Spleen (tissue), 11 donors: ENCODE measurements around the gene PRR29. TPM values are rescaled to one million over a fixed set of nuclear protein-coding genes. Genes with fewer than 3 reads are reported as not detected.

ENCODE experiments used
- DNase-seq: peaks from one replicate; pipeline ENCODE4 v3.0.0-alpha.2; 2020
- H3K27ac ChIP-seq, 8 donors: fragments of 200-600 bp; sonication (generic) in 7 of 8; 1 replicate in 4 of 8; 2 replicates in 4 of 8; pipeline versions ENCODE4 v1.5.0 to v1.8.0; 2016 to 2021; ENCODE audit warnings: inconsistent platforms in 4 of 8, mild to moderate bottlenecking in 4 of 8, moderate library complexity in 1 of 8
- H3K27me3 ChIP-seq, 7 donors: fragments of 200-600 bp; sonication (generic) in 6 of 7; replicated peaks in 1 of 7; 1 replicate in 4 of 7; 2 replicates in 3 of 7; pipeline versions ENCODE4 v1.5.0 to v1.8.0; 2016 to 2021; ENCODE audit warnings: inconsistent platforms in 3 of 7, mild to moderate bottlenecking in 1 of 7
- H3K36me3 ChIP-seq, 6 donors: fragments of 200-600 bp; sonication (generic) in 5 of 6; 1 replicate in 4 of 6; 2 replicates in 2 of 6; pipeline versions ENCODE4 v1.5.0 to v1.8.0; 2016 to 2021; ENCODE audit warnings: inconsistent platforms in 2 of 6
- H3K4me1 ChIP-seq, 6 donors: fragments of 200-600 bp; sonication (generic) in 5 of 6; 1 replicate in 3 of 6; 2 replicates in 3 of 6; pipeline versions ENCODE4 v1.5.0 to v1.8.0; 2016 to 2021; ENCODE audit warnings: inconsistent platforms in 3 of 6
- H3K4me3 ChIP-seq, 8 donors: fragments of 200-600 bp; sonication (generic) in 7 of 8; 1 replicate in 4 of 8; 2 replicates in 4 of 8; pipeline versions ENCODE4 v1.5.0 to v1.8.0; 2016 to 2021; ENCODE audit warnings: inconsistent platforms in 4 of 8, mild to moderate bottlenecking in 4 of 8, moderate library complexity in 2 of 8
- H3K9me3 ChIP-seq, 8 donors: fragments of 200-600 bp; sonication (generic) in 7 of 8; 1 replicate in 4 of 8; 2 replicates in 4 of 8; pipeline versions ENCODE4 v1.5.0 to v1.8.0; 2016 to 2021; ENCODE audit warnings: inconsistent platforms in 4 of 8
- CTCF ChIP-seq, 11 experiments: fragments of 200-600 bp in 7 of 11; fragments of 450-650 bp in 4 of 11; sonication (generic) in 4 of 11; IDR thresholded peaks in 8 of 11; conservative IDR thresholded peaks in 3 of 11; 1 replicate in 7 of 11; 2 replicates in 4 of 11; pipeline versions ENCODE4 v1.4.0 to v1.8.0; 2016 to 2021; ENCODE audit warnings: antibody characterized with exemption in 11 of 11, inconsistent platforms in 4 of 11, mild to moderate bottlenecking in 1 of 11
- POLR2A ChIP-seq, 3 donors: fragments of 450-650 bp; IDR thresholded peaks; one replicate each; pipeline ENCODE4 v1.5.1; 2017; ENCODE audit warnings: antibody characterized with exemption in 3 of 3, mild to moderate bottlenecking in 1 of 3
- POLR2AphosphoS5 ChIP-seq, 3 donors: sonication (generic); formaldehyde crosslinking; IDR thresholded peaks; one replicate each; pipeline ENCODE4 v1.5.1; 2017; ENCODE audit warnings: antibody characterized with exemption in 3 of 3
- WGBS, 5 donors: extraction: QIAGEN DNeasy Blood & Tissue Kit in 3 of 5; methylation state at CpG; one replicate each; pipeline versions ENCODE4 v1.1.5 to v1.1.7; 2013 to 2018; 5-methylcytosine and 5-hydroxymethylcytosine counted together
- intact Hi-C: fragments of 100-400 bp; cut with DNase I; formaldehyde crosslinking; loops from one replicate; pipeline ENCODE4 v1.15.0; 2023; ENCODE audit warnings: low total_unique reads
- polyA plus RNA-seq, 3 donors: library from polyadenylated mRNA; stranded (reverse); fragments of 200-250 nt; gene quantifications; one replicate each; pipeline ENCODE4 v1.2.1, GENCODE V29; 2013
- total RNA-seq, 7 donors: library from RNA; depleted of rRNA in 3 of 7; stranded (reverse); fragments of >200 nt in 3 of 7; fragmentation: NEBNext Ultra II Directional in 4 of 7; extraction: Animal tissue kit (Norgen Biotek cat#: 25700) in 4 of 7; gene quantifications; one replicate each; pipeline versions ENCODE4 v1.1.0 to v1.2.1, GENCODE V29; 2016 to 2021
- donor health status: healthy with polysubstance abuse.
- donor health status: DM: no; HTN: no; CAD: no; lungs with moderate emphysema.
- donor health status: DM: no; HTN: no; CAD: no.
- donor health status: Bipolar disorder and iron deficiency.
- donor health status: healthy.
- donor health status: DM: no; HTN: no; CAD: no.
- donor health status: DM: yes; HTN: yes; CAD: no.

The PRR29 gene
- total and polyA plus RNA-seq, 10 donors, result 0.65 to 9.1 (median 3.4) TPM

GRCh38 chr17:64045176-64045575 lies 47.0 kb downstream of the PRR29 start:
- intact Hi-C loops, result no loop called here
- TF ChIP-seq CTCF (IDR thresholded peaks at IDR 0.05 in 8 of 11, conservative IDR thresholded peaks at IDR 0.05 in 3 of 11) (no peak), POLR2AphosphoS5 (IDR thresholded peaks at IDR 0.05) (no peak), POLR2A (IDR thresholded peaks at IDR 0.05) (no peak)

GRCh38 chr17:64048805-64049204 lies 50.7 kb downstream of the PRR29 start:
- TF ChIP-seq POLR2AphosphoS5 (IDR thresholded peaks at IDR 0.05), result peak in 1 of 3 donors; percentile 53
- no peak for TF ChIP-seq CTCF (IDR thresholded peaks at IDR 0.05 in 8 of 11, conservative IDR thresholded peaks at IDR 0.05 in 3 of 11)
- Histone ChIP-seq H3K9me3 (no peaks in the 10 kb centered on the region), H3K4me3 (no peak overlapping the region), H3K27ac (peak overlapping the region in 3 of 8 donors; percentile 69 to 87 (median 78)), H3K27me3 (no peaks in the 10 kb centered on the region), H3K4me1 (peaks cover 0 to 29% (median 7%) of the 10 kb centered on the region in 6 donors), H3K36me3 (peaks cover 3 to 100% (median 85%) of the 10 kb centered on the region in 6 donors)
- intact Hi-C loops, result no loop called here
- WGBS, 5 donors, result 93 to 96% (median 95%) methylated on average over 7 to 9 of the region's 9 CpGs
- DNase-seq, result no peak

More at GRCh38 chr17:64045176-64045575, 47.0 kb downstream of the PRR29 start:
- no peak for DNase-seq
- Histone ChIP-seq H3K9me3 (no peaks in the 10 kb centered on the region), H3K36me3 (peaks cover 3 to 100% (median 72%) of the 10 kb centered on the region in 6 donors), H3K27me3 (no peaks in the 10 kb centered on the region), H3K4me1 (peaks cover 0 to 10% (median 2%) of the 10 kb centered on the region in 6 donors), H3K27ac (no peak overlapping the region), H3K4me3 (no peak overlapping the region)
- 87 to 92% (median 89%) methylated on average over 13 of the region's 13 CpGs for WGBS, 5 donors

- Histone ChIP-seq H3K27me3 (no peaks in the 10 kb centered on the region), H3K4me3 (no peak overlapping the region), H3K9me3 (no peaks in the 10 kb centered on the region), H3K27ac (peak overlapping the region in 7 of 8 donors; percentile 24 to 87 (median 65)), H3K4me1 (peaks cover 0 to 36% (median 10%) of the 10 kb centered on the region in 6 donors), H3K36me3 (peaks cover 0 to 100% (median 84%) of the 10 kb centered on the region in 6 donors)
- 39 to 54% (median 48%) methylated on average over 1 of the region's 1 CpG for WGBS, 5 donors
- no peak for TF ChIP-seq CTCF (IDR thresholded peaks at IDR 0.05 in 8 of 11, conservative IDR thresholded peaks at IDR 0.05 in 3 of 11)
- peak in 1 of 3 donors; percentile 35 for TF ChIP-seq POLR2AphosphoS5 (IDR thresholded peaks at IDR 0.05)
- intact Hi-C loops, result no loop called here
- DNase-seq, result no peak
These were observed 53.0 kb downstream of the PRR29 start for GRCh38 chr17:64051153-64051552.

DNA sequence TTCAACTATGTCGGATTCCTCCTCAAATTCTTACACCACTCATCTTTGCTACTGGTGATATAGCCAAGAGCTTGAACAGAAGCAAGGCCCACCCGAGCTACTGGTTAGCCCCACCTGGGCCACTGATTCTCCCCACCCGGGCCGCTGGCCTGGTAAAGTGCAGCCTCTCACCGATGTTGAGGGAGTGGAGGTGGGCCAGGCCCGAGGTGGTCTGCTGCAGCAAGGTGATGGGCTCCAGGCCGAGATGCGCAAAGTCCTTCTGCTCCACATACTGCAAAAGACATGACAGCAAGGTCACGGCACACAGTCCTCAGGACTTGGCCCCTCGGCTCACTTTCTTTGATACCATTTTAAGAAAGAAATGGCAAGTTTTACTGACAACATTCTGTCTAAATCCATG lies 55.0 kb downstream of the PRR29 start:
- no peak for TF ChIP-seq POLR2A (IDR thresholded peaks at IDR 0.05)
- TF ChIP-seq POLR2AphosphoS5 (IDR thresholded peaks at IDR 0.05), result peak in 1 of 3 donors; percentile 56
- H3K4me1 ChIP-seq, result peaks cover 0 to 51% (median 14%) of the 10 kb centered on the region in 6 donors
- no peaks in the 10 kb centered on the region for H3K9me3 ChIP-seq
- no peak for DNase-seq
- H3K27me3 ChIP-seq, result no peaks in the 10 kb centered on the region
- intact Hi-C loops, result no loop called here
- H3K4me3 ChIP-seq, result no peak overlapping the region
- H3K27ac ChIP-seq, result no peak overlapping the region
- H3K36me3 ChIP-seq, result peaks cover 0 to 100% (median 75%) of the 10 kb centered on the region in 6 donors
- 96 to 99% (median 97%) methylated on average over 10 of the region's 10 CpGs for WGBS, 5 donors

Other genes starting within 250 kb of the PRR29 start
- gene CCDC47, start 224.8 kb upstream of the PRR29 start, total RNA-seq, result 10 to 100 TPM; 50.7 to 74.0 (median 63.6) TPM
- 10 to 100 TPM in 2 of 3 donors, 1 to 10 TPM in 1; 8.9 to 15.7 (median 13.1) TPM for gene CCDC47, start 224.8 kb upstream of the PRR29 start, polyA plus RNA-seq
- gene DDX42, start 224.2 kb upstream of the PRR29 start, total RNA-seq, result 100 to 1,000 TPM; 107 to 136 (median 126) TPM
- 10 to 100 TPM; 45.0 to 70.5 (median 61.8) TPM for gene DDX42, start 224.2 kb upstream of the PRR29 start, polyA plus RNA-seq
- 100 to 1,000 TPM in 2 of 7 donors, 10 to 100 TPM in 5; 74.5 to 102 (median 97.2) TPM for gene PSMC5, start 170.9 kb upstream of the PRR29 start, total RNA-seq
- gene PSMC5, start 170.9 kb upstream of the PRR29 start, polyA plus RNA-seq, result 100 to 1,000 TPM; 135 to 175 (median 147) TPM
- 10 to 100 TPM; 26.1 to 45.7 (median 37.7) TPM for gene FTSJ3, start 170.7 kb upstream of the PRR29 start, total RNA-seq
- gene FTSJ3, start 170.7 kb upstream of the PRR29 start, polyA plus RNA-seq, result 10 to 100 TPM; 13.5 to 22.9 (median 16.3) TPM
- 100 to 1,000 TPM in 3 of 7 donors, 10 to 100 TPM in 4; 76.5 to 154 (median 95.7) TPM for gene SMARCD2, start 155.7 kb upstream of the PRR29 start, total RNA-seq
- gene SMARCD2, start 155.7 kb upstream of the PRR29 start, polyA plus RNA-seq, result 10 to 100 TPM; 47.3 to 84.8 (median 57.9) TPM
- gene CSH2, start 124.7 kb upstream of the PRR29 start, total RNA-seq, result not detected
- gene CSH2, start 124.7 kb upstream of the PRR29 start, polyA plus RNA-seq, result not detected
- gene GH2, start 116.4 kb upstream of the PRR29 start, total RNA-seq, result not detected
- gene GH2, start 116.4 kb upstream of the PRR29 start, polyA plus RNA-seq, result not detected
- gene CSH1, start 101.8 kb upstream of the PRR29 start, total RNA-seq, result not detected
- not detected for gene CSH1, start 101.8 kb upstream of the PRR29 start, polyA plus RNA-seq
- gene CSHL1, start 87.1 kb upstream of the PRR29 start, total RNA-seq, result not detected
- under 1 TPM in 1 of 3 donors, not detected in 2; 0.06 TPM for gene CSHL1, start 87.1 kb upstream of the PRR29 start, polyA plus RNA-seq
- 1 to 10 TPM in 2 of 7 donors, under 1 TPM in 3, not detected in 2; 0.47 to 1.4 (median 0.79) TPM for gene GH1, start 79.5 kb upstream of the PRR29 start, total RNA-seq
- 1 to 10 TPM in 1 of 3 donors, under 1 TPM in 2; 0.29 to 1.5 (median 0.65) TPM for gene GH1, start 79.5 kb upstream of the PRR29 start, polyA plus RNA-seq
- gene CD79B, start 66.0 kb upstream of the PRR29 start, total RNA-seq, result 100 to 1,000 TPM; 149 to 226 (median 192) TPM
- 100 to 1,000 TPM; 386 to 659 (median 624) TPM for gene CD79B, start 66.0 kb upstream of the PRR29 start, polyA plus RNA-seq
- 1 to 10 TPM in 5 of 7 donors, under 1 TPM in 2; 0.54 to 4.0 (median 1.3) TPM for gene SCN4A, start 25.4 kb upstream of the PRR29 start, total RNA-seq
- under 1 TPM; 0.14 to 0.70 (median 0.26) TPM for gene SCN4A, start 25.4 kb upstream of the PRR29 start, polyA plus RNA-seq
- 100 to 1,000 TPM; 136 to 412 (median 275) TPM for gene ICAM2, start 22.3 kb downstream of the PRR29 start, total RNA-seq
- 100 to 1,000 TPM in 1 of 3 donors, 10 to 100 TPM in 2; 79.2 to 108 (median 86.7) TPM for gene ICAM2, start 22.3 kb downstream of the PRR29 start, polyA plus RNA-seq
- 10 to 100 TPM; 34.5 to 65.4 (median 47.2) TPM for gene ERN1, start 131.8 kb downstream of the PRR29 start, total RNA-seq
- 1 to 10 TPM; 3.1 to 6.2 (median 3.7) TPM for gene ERN1, start 131.8 kb downstream of the PRR29 start, polyA plus RNA-seq